Measurements from ENCODE around the gene PLSCR3.

PLSCR3 gene

DNA sequence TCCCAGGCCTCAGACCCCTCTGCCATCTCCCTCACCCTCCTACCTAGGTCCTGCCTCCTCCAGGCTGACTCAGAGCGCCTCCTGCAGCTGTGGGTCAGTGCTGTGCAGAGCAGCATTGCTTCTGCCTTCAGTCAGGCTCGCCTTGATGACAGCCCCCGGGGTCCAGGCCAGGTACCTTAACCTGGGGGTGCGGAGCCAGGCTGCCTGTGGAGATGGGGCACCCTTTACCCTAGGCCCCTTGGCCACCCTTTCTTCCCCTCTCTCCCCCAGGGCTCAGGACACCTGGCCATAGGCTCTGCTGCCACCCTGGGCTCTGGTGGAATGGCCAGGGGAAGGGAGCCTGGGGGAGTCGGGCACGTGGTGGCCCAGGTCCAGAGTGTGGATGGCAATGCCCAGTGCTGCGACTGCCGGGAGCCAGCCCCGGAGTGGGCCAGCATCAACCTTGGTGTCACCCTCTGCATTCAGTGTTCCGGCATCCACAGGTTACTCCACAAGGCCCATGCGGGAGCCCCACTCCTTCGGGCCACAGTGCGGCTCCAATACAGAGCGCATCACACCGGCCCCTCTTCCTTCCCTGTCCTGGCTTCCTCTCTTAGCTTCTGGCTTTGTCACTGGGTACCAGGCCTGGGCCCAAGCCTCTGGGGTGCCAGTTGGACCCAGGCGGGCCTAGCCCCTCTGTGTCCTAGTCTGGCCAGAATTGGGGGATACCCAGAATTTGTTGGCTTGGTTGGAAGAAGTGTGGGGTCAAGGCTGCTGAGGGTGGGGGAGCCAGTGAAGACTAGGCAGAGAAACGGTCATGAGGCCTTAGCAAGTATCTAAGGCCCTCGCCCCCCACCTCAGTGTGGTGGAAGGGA lies 47.3 kb downstream of the PLSCR3 start:
- DNase-seq, result no peak

DNA sequence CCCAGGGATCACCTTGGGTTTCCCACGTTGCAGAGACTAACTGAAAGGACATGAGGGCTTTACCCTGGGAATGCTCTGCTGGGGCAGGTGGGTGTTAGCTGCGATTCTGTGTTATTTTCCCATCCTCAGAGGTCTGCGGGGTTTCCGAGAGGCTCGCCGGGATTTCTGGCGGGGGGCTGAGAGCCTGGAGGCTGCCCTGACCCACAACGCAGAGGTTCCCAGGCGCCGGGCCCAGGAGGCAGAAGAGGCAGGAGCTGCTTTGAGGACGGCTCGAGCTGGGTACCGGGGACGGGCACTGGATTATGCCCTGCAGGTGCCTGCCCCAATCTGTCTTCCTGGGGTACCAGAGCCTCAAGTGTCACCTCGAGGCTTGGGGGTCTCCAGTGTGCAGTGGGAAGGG lies 51.1 kb downstream of the PLSCR3 start:
- no peak for DNase-seq

DNA sequence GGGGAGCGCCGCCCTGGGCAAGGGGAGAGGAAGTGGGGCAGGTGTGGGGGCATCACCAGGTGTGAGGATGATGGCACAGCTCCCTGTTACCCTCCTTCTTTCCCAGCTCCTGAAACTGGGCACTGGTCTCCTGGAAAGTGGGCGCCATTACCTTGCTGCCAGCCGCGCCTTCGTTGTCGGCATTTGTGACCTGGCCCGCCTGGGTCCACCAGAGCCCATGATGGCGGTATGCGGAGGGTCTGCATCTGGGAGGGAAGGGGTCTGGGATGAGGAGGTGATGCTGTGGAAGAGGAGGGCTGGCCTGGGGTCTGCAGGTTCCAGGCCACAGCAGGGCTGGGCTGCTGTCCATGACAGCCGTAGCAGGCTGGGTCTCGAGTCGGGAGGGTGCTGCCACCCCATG lies 52.5 kb downstream of the PLSCR3 start:
- DNase-seq, result no peak

DNA sequence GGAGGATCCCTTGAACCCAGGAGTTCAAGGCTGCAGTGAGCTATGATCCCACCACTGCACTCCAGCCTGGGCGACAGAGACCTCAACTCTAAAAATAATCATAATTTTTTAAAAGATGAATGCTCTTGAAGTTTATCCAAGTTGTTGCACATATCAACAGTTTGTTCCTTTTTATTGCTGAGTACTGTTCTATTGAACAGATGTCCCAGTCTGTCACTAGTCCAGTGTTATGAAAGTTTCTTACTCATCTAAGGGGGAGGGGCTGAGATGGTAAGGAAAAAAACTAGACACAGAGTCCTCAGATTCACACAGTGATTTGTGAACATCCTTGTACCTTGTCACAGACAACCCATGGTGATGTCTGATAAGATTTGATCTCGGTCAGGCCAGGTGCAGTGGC lies 54.1 kb downstream of the PLSCR3 start:
- DNase-seq, result no peak

All from activated CD8-positive, alpha-beta memory T cell treated with anti-CD3 and anti-CD28 coated beads, Interleukin-2, amount 50 U/mL, for 4 hours (primary cell).